Activated naive CD4-positive, alpha-beta T cell treated with anti-CD3 and anti-CD28 coated beads, Interleukin-2, amount 50 U/mL, for 72 hours (primary cell): ENCODE results near the gene NAV1. TPM values are rescaled to one million over a fixed set of nuclear protein-coding genes. Genes with fewer than 3 reads are reported as not detected.
A peak's percentile ranks its signal among the peaks of the same experiment; 100 is the strongest.
"Not testable (repeated sequence)": the region's sequence is repeated elsewhere in the genome, so short reads cannot be mapped to it uniquely, and the experiment has no call there.

Experiments used
- ATAC-seq, 2 donors: fragments of 150-1000 bp; cut with Tn5 transposase; 2 replicates each; pipeline ENCODE4 v1.10.0; 2021; ENCODE audit warnings: mild to moderate bottlenecking in 2 of 2, moderate library complexity in 2 of 2
- DNase-seq, 2 donors: peaks; one replicate each; pipeline ENCODE4 v3.0.0; 2021 to 2022; ENCODE audit warnings: low spot score in 2 of 2
- H3K27ac Mint-ChIP-seq, 2 donors: one replicate each; pipeline ENCODE4 v1.8.0; 2022; ENCODE audit warnings: mild to moderate bottlenecking in 2 of 2, mixed read lengths in 2 of 2
- H3K36me3 Mint-ChIP-seq, 2 donors: one replicate each; pipeline ENCODE4 v1.8.0; 2022; ENCODE audit warnings: mixed read lengths in 2 of 2
- H3K9me3 Mint-ChIP-seq, 2 donors: one replicate each; pipeline ENCODE4 v1.8.0; 2022; ENCODE audit warnings: mixed read lengths in 2 of 2
- total RNA-seq, 2 donors: library from RNA; stranded (reverse); gene quantifications; one replicate each; pipeline ENCODE4 v1.2.3, GENCODE V29; 2022

The NAV1 gene
- total RNA-seq: 1 to 10 TPM in 1 of 2 donors, under 1 TPM in 1; 0.48 to 3.1 TPM

DNA sequence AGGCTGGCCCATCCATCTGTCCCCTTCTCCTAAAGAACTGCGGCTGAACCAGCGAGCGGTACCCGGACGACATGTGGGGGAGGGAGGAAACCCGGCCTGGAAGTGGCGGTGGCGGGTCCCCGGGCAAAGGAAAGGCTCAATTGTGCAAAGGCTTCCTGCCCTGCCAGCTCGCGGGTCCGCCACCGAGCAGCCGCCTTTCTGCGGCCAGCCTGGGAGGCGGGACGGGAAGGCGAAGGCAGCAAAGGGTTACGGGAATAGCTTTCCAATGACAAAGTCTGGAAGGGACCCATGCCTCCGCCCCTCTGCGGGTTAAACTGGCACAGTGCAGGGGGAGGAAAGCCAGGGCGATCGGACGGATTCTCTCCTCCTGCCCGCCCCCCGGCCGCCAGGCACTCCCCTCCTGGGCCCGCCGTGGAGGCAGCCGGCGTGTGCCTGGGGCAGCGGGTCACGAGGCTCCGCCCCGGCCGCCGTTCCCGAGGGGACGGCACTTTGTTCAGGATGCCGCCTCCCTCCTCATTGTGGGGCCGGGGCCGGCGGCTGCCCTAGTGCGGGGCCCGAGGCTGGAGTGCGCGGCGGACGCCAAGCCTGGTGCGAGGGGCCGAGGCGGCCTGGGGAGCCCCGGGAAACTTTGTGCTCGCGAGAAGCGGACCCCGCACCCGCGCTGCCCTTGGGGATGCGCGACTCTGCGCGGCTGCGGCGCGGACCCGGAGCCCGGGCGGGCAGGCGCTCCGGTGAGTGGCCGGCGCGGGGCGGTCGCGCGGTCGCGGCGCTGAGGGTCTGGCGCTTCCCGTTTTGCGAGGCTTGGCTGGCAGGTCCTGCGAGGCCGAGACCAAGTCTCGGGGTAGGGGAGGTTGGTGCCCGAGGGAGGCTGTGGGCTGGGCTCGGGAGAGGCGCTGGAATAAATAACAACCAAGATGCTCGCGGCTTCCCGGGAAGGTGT, at the start of gene NAV1:
Gene NAV1 (plus strand): TSS at position 516 of the 940 bp plus-strand sequence. CDS start 83,758 bp downstream, outside the sequence.
- no peak for DNase-seq
- H3K36me3 Mint-ChIP-seq: peaks cover 0 to 7% of the 10 kb centered on the region in 2 donors
- H3K27ac Mint-ChIP-seq: no peak within 1 kb of the TSS
- H3K9me3 Mint-ChIP-seq: no peaks in the 10 kb centered on the region
- peak; percentile 28 to 56 for ATAC-seq

- Mint-ChIP-seq H3K27ac (no peak overlapping the region), H3K9me3 (no peaks in the 10 kb centered on the region), H3K36me3 (peaks cover 12 to 17% of the 10 kb centered on the region in 2 donors)
- DNase-seq (no peak), ATAC-seq (no peak)
Measured at GRCh38 chr1:201489643-201490261, 49.2 kb upstream of the NAV1 start.

DNA sequence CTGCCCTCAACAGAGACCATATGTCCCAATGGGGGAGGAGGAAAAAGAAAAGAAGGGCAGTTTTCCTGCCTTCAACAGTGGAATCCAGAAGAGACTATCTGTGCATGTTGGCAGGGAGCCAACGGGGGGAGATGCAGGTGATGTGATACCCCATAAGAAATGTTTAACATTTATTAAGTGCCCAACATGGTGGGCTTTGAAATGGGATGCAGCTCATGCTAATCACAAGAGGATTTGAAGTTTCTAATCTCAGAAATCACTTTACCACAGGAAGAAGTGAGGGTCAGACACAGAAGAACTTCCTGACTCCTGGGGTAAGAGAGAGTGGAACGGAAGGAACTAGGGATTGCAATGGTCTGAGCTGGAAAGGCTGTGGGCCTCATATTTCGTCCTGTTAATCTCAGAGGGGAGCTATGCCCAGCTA, 48.2 kb upstream of the NAV1 start:
- H3K36me3 Mint-ChIP-seq: peaks cover 13 to 18% of the 10 kb centered on the region in 2 donors
- ATAC-seq: no peak
- no peak for DNase-seq
- H3K9me3 Mint-ChIP-seq: no peaks in the 10 kb centered on the region
- H3K27ac Mint-ChIP-seq: peak overlapping the region in 1 of 2 donors; percentile 23

DNA sequence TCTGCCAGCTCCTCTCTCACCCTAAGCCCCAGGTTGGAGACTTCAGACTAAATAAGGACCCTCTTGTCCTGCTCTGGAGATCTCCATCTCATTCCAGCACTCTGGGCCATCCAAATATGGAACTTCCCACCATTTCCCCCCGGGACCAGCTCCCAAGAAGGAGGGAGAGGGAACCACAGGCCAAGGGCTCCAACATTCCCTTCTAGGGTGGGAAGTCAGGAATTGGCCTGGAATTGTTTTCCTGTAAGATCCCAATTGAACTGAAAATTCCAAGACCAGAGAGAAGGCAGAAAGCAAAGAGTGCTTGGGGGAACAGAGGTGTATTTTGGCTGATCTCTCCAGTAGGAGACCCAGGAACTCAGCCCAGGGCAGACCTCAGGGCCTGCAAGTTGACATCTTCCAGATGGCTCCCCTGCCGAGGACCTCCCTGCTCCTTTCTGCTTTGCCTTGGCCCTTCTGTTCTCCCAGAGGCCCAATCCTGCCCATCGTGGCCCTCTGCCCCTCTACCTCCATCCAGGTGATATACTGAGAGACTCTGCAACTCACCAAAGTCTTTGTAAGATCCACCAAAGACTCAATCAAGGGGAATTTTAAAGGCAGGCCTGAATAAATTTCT, 46.9 kb upstream of the NAV1 start:
- Mint-ChIP-seq H3K27ac (peak overlapping the region in 1 of 2 donors; percentile 72), H3K9me3 (no peaks in the 10 kb centered on the region), H3K36me3 (peaks cover 13 to 18% of the 10 kb centered on the region in 2 donors)
- no peak for DNase-seq
- no peak for ATAC-seq

DNA sequence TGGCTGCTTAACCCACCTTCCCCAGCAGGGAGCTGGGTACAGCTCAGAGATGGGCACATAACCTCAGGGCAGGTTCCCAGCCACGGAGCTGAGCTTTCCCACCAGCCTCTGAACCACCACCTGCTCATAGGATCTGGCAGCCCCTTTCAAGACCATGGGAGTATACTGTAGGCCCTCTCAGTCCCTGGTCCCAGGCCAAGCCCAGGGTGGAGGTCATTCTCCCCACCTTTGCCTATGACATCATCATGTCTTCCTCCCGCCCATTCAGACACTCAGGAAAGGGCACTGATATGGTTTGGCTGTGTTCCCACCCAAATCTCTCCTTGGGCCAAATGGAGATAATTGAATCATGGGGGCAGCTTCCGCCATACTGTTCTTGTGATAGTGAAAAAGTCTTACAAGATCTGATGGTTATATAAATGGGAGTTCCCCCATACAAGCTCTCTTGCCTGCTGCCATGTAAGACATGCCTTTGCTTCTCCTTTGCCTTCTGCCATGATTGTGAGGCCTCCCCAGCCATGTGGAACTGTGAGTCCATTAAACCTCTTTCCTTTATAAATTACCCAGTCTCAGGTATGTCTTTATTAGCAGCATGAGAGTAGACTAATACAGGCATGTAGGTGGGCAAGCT, 45.8 kb upstream of the NAV1 start:
- H3K36me3 Mint-ChIP-seq: peaks cover 13 to 18% of the 10 kb centered on the region in 2 donors
- not testable (repeated sequence) for H3K9me3 Mint-ChIP-seq, DNase-seq, ATAC-seq, H3K27ac Mint-ChIP-seq

GRCh38 chr1:201493757-201494617, 44.9 kb upstream of the NAV1 start:
- H3K36me3 Mint-ChIP-seq: peaks cover 13 to 18% of the 10 kb centered on the region in 2 donors
- no peaks in the 10 kb centered on the region for H3K9me3 Mint-ChIP-seq
- ATAC-seq (no peak), DNase-seq (no peak)
- no peak overlapping the region for H3K27ac Mint-ChIP-seq

DNA sequence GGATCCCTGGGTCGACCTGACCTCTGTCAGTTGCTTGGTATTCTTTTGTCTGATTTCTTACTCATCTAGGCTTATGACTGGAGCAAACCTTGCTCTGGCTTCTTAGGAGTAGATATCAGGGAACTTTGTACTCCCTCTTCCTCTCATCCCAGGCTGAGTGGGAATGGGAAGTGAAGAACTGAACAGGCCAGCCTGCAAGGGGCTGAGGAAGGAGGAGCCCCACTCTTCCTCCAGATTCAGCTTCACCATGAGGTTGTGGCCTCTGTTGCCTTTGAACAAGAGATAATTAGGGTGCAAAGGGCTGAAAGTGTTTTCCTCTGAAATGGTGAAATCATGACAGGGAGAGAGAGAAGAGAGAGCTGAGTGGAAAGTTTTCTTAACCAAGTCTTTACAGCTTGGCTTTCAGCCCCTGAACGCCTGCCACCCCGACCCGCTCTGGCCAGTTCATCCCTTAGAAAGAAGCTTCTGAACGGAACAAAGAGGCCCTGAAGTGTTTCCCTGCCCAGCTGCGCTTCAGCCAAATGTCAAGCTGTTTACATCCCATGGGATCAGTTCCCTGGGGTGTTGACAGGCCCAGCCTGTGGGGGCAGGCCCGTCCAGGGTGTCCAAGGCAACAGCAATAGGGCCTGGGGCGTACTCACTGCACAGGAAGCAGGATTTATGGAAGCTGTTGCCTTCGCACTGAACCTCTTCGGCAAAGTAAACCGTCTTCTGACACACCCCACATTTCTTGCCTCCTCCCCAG, 43.2 kb upstream of the NAV1 start:
- Mint-ChIP-seq H3K36me3 (peaks cover 13 to 18% of the 10 kb centered on the region in 2 donors), H3K27ac (no peak overlapping the region), H3K9me3 (no peaks in the 10 kb centered on the region)
- no peak for ATAC-seq
- no peak for DNase-seq

DNA sequence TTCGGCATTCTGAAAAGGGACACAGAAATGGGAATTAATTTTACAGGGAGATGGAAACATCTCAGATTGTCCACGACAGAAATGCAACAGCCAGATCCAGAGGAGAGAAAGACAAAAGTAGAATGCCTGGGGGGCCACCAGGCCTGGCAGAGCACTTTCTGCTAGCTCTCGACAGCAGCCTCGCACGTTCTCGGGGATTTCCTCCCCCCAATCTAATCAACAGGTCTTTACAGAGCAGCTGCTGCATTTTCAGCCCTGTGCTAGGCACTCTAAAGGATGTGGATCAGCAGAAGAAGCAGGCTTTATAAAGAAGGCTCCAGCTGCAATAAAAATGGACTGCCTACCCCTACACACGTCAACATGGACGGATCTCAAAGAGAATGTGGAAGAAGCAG, 42.6 kb upstream of the NAV1 start:
- Mint-ChIP-seq H3K36me3 (peaks cover 13 to 18% of the 10 kb centered on the region in 2 donors), H3K27ac (no peak overlapping the region), H3K9me3 (no peaks in the 10 kb centered on the region)
- no peak for DNase-seq
- no peak for ATAC-seq

DNA sequence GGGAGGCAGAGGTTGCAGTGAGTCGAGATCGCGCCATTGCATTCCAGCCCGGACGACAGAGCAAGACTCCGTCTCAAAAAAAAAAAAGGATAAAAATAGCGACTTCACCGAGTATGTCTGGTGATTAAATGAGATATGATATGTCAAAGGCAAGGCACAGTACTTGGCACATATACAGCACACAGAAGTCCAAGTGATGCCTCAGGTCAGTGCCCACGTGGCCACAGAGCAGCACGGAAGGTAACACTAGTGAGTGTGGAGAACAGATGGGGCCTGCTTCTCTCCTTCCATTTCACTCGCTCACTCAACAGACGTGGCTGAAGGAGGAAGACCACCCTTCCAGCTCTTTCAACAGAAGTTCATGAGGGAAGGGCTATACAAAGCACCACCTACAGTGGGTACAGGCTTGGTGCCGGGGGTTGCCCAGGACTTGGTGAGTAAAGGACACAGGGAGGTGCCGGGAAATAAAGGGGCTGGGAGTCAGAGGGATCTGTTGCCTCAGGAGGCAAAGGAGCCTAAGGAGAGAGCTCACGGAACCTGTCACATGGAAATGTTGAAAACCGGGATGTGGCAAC, 40.9 kb upstream of the NAV1 start:
- Mint-ChIP-seq H3K27ac (no peak overlapping the region), H3K36me3 (peaks cover 13 to 18% of the 10 kb centered on the region in 2 donors), H3K9me3 (no peaks in the 10 kb centered on the region)
- DNase-seq (no peak), ATAC-seq (no peak)

- peaks cover 9 to 13% of the 10 kb centered on the region in 2 donors for H3K36me3 Mint-ChIP-seq
Measured at GRCh38 chr1:201498621-201499020, 40.3 kb upstream of the NAV1 start.

GRCh38 chr1:201499191-201499590, 39.7 kb upstream of the NAV1 start:
- no peak overlapping the region for H3K27ac Mint-ChIP-seq
- ATAC-seq: no peak
- peaks cover 6 to 7% of the 10 kb centered on the region in 2 donors for H3K36me3 Mint-ChIP-seq
- no peak for DNase-seq
- no peaks in the 10 kb centered on the region for H3K9me3 Mint-ChIP-seq

More at GRCh38 chr1:201498621-201499020, 40.3 kb upstream of the NAV1 start:
- no peak for ATAC-seq
- no peak overlapping the region for H3K27ac Mint-ChIP-seq
- DNase-seq: no peak
- no peaks in the 10 kb centered on the region for H3K9me3 Mint-ChIP-seq

- DNase-seq (no peak), ATAC-seq (no peak)
- H3K27ac Mint-ChIP-seq: no peak overlapping the region
- H3K9me3 Mint-ChIP-seq: no peaks in the 10 kb centered on the region
- H3K36me3 Mint-ChIP-seq: no peaks in the 10 kb centered on the region
Measured at GRCh38 chr1:201499795-201500669, 38.9 kb upstream of the NAV1 start.

GRCh38 chr1:201500670-201501120, 38.2 kb upstream of the NAV1 start:
- H3K36me3 Mint-ChIP-seq: no peaks in the 10 kb centered on the region
- H3K9me3 Mint-ChIP-seq: no peaks in the 10 kb centered on the region
- ATAC-seq (no peak), DNase-seq (no peak)
- H3K27ac Mint-ChIP-seq: no peak overlapping the region

GRCh38 chr1:201501144-201501543, 37.8 kb upstream of the NAV1 start:
- no peak for DNase-seq
- peaks cover 0 to 1% of the 10 kb centered on the region in 2 donors for H3K36me3 Mint-ChIP-seq
- H3K27ac Mint-ChIP-seq: no peak overlapping the region
- H3K9me3 Mint-ChIP-seq: no peaks in the 10 kb centered on the region
- ATAC-seq: no peak
